Cardiac ventricle fibroblast (primary cell): Measurements from ENCODE around the gene PJA2. TPM values are rescaled to one million over a fixed set of nuclear protein-coding genes. Genes with fewer than 3 reads are reported as not detected.

Experiments used
- total RNA-seq: library from RNA; depleted of rRNA; stranded (reverse); fragments of >200 nt; gene quantifications from 2 replicates; pipeline ENCODE4 v1.2.3, GENCODE V29; 2015

The PJA2 gene
- total RNA-seq = 55.7 and 71.1 TPM in 2 replicates

GRCh38 chr5:109409844-109410388 lies at the start of gene PJA2:
PJA2 (minus strand) TSS chr5:109409974; CDS start chr5:109383433, 26,541 bp downstream.

